HAP-1 (cell line): ENCODE data around the gene HSPG2.
"Not testable (repeated sequence)": the region's sequence is repeated elsewhere in the genome, so short reads cannot be mapped to it uniquely, and the experiment has no call there.

Experiments
- DNase-seq, 2 experiments: peaks; one replicate each; pipeline ENCODE4 v3.0.0-alpha.2; 2016 to 2020; ENCODE audit warnings: low spot score in 2 of 2
- H3K27me3 ChIP-seq: fragments of 250-450 bp; sonication (Bioruptor Pico); 2 replicates; pipeline ENCODE4 v1.5.1; 2020; ENCODE audit warnings: low read depth, mild to moderate bottlenecking, moderate library complexity
- H3K36me3 ChIP-seq: fragments of 250-450 bp; sonication (Bioruptor Pico); replicated peaks from 2 replicates; pipeline ENCODE4 v1.5.1; 2020; ENCODE audit warnings: mild to moderate bottlenecking
- H3K4me1 ChIP-seq: fragments of 250-450 bp; sonication (Bioruptor Pico); 2 replicates; pipeline ENCODE4 v1.5.1; 2020; ENCODE audit warnings: mild to moderate bottlenecking
- H3K4me3 ChIP-seq: fragments of 250-450 bp; sonication (Bioruptor Pico); 2 replicates; pipeline ENCODE4 v1.5.1; 2020; ENCODE audit warnings: mild to moderate bottlenecking, moderate library complexity
- H3K9me3 ChIP-seq: fragments of 250-450 bp; sonication (Bioruptor Pico); 2 replicates; pipeline ENCODE4 v1.5.1; 2020; ENCODE audit warnings: mild to moderate bottlenecking, moderate library complexity
- in situ Hi-C: fragments of 300-500 bp; cut with MboI; formaldehyde crosslinking; loops from 3 replicates; pipeline ENCODE4 v1.14.3; 2020; ENCODE audit warnings: low sequenced_read_pairs, inconsistent platforms, mixed read lengths

Gene HSPG2

GRCh38 chr1:21826694-21827093 lies 110.4 kb downstream of the HSPG2 start:
- H3K27me3 ChIP-seq, DNase-seq, H3K4me3 ChIP-seq, H3K4me1 ChIP-seq, in situ Hi-C loops, H3K9me3 ChIP-seq: not testable (repeated sequence)
- H3K36me3 ChIP-seq = peaks cover 17% of the 10 kb centered on the region

GRCh38 chr1:21825393-21825792 lies 111.7 kb downstream of the HSPG2 start:
- H3K9me3 ChIP-seq = no peaks in the 10 kb centered on the region
- no peaks in the 10 kb centered on the region for H3K4me1 ChIP-seq
- in situ Hi-C loops = no loop called here
- H3K27me3 ChIP-seq = no peaks in the 10 kb centered on the region
- peaks cover 17% of the 10 kb centered on the region for H3K36me3 ChIP-seq
- no peak for DNase-seq
- H3K4me3 ChIP-seq = no peak overlapping the region

GRCh38 chr1:21824926-21825325 lies 112.2 kb downstream of the HSPG2 start:
- DNase-seq = no peak
- H3K36me3 ChIP-seq = peaks cover 17% of the 10 kb centered on the region
- H3K27me3 ChIP-seq = no peaks in the 10 kb centered on the region
- H3K9me3 ChIP-seq = no peaks in the 10 kb centered on the region
- no peaks in the 10 kb centered on the region for H3K4me1 ChIP-seq
- in situ Hi-C loops = no loop called here
- no peak overlapping the region for H3K4me3 ChIP-seq

GRCh38 chr1:21823980-21824702 lies 113.0 kb downstream of the HSPG2 start:
- Histone ChIP-seq H3K27me3 (no peaks in the 10 kb centered on the region), H3K9me3 (no peaks in the 10 kb centered on the region), H3K36me3 (peaks cover 12% of the 10 kb centered on the region), H3K4me3 (no peak overlapping the region), H3K4me1 (no peaks in the 10 kb centered on the region)
- DNase-seq = no peak
- in situ Hi-C loops = no loop called here

- DNase-seq = no peak
- Histone ChIP-seq H3K9me3 (no peaks in the 10 kb centered on the region), H3K4me3 (no peak overlapping the region), H3K4me1 (no peaks in the 10 kb centered on the region), H3K27me3 (no peaks in the 10 kb centered on the region), H3K36me3 (peaks cover 7% of the 10 kb centered on the region)
- in situ Hi-C loops = no loop called here
Observed at GRCh38 chr1:21823206-21823979, 113.7 kb downstream of the HSPG2 start.

GRCh38 chr1:21822349-21822748 lies 114.8 kb downstream of the HSPG2 start:
- H3K9me3 ChIP-seq = no peaks in the 10 kb centered on the region
- H3K27me3 ChIP-seq = no peaks in the 10 kb centered on the region
- H3K4me3 ChIP-seq = no peak overlapping the region
- H3K4me1 ChIP-seq = no peaks in the 10 kb centered on the region
- DNase-seq = peak in 1 of 2 experiments; percentile 44
- H3K36me3 ChIP-seq = peaks cover 3% of the 10 kb centered on the region
- in situ Hi-C loops = no loop called here

- no peaks in the 10 kb centered on the region for H3K36me3 ChIP-seq
- no peak overlapping the region for H3K4me3 ChIP-seq
- no peak for DNase-seq
- H3K27me3 ChIP-seq = no peaks in the 10 kb centered on the region
- no peaks in the 10 kb centered on the region for H3K4me1 ChIP-seq
- in situ Hi-C loops = no loop called here
- H3K9me3 ChIP-seq = no peaks in the 10 kb centered on the region
Observed at GRCh38 chr1:21821385-21822019, 115.6 kb downstream of the HSPG2 start.

- in situ Hi-C loops = no loop called here
Observed at GRCh38 chr1:21820597-21821232, 116.4 kb downstream of the HSPG2 start.

GRCh38 chr1:21818656-21819055 lies 118.5 kb downstream of the HSPG2 start:
- Histone ChIP-seq H3K4me1 (no peaks in the 10 kb centered on the region; the same call in 1 of the 2 replicates), H3K4me3 (no peak overlapping the region)
- DNase-seq = peak; percentile 56 to 74

More at GRCh38 chr1:21820597-21821232, 116.4 kb downstream of the HSPG2 start:
- Histone ChIP-seq H3K4me1 (no peaks in the 10 kb centered on the region), H3K4me3 (no peak overlapping the region), H3K27me3 (no peaks in the 10 kb centered on the region), H3K9me3 (no peaks in the 10 kb centered on the region), H3K36me3 (no peaks in the 10 kb centered on the region)
- no peak for DNase-seq

GRCh38 chr1:21816602-21817302 lies 120.4 kb downstream of the HSPG2 start:
- no peak overlapping the region for H3K4me3 ChIP-seq
- no peaks in the 10 kb centered on the region; the same call in 1 of the 2 replicates for H3K4me1 ChIP-seq
- H3K9me3 ChIP-seq = no peaks in the 10 kb centered on the region
- no peaks in the 10 kb centered on the region for H3K27me3 ChIP-seq
- H3K36me3 ChIP-seq = no peaks in the 10 kb centered on the region
- DNase-seq = no peak
- in situ Hi-C loops = no loop called here

More at GRCh38 chr1:21818656-21819055, 118.5 kb downstream of the HSPG2 start:
- no peaks in the 10 kb centered on the region for H3K9me3 ChIP-seq
- in situ Hi-C loops = no loop called here
- H3K36me3 ChIP-seq = no peaks in the 10 kb centered on the region
- H3K27me3 ChIP-seq = no peaks in the 10 kb centered on the region

- no peak for DNase-seq
- no peak overlapping the region for H3K4me3 ChIP-seq
- H3K9me3 ChIP-seq = no peaks in the 10 kb centered on the region
- in situ Hi-C loops = no loop called here
- no peaks in the 10 kb centered on the region for H3K36me3 ChIP-seq
- no peaks in the 10 kb centered on the region for H3K27me3 ChIP-seq
- H3K4me1 ChIP-seq = no peaks in the 10 kb centered on the region; the same call in 1 of the 2 replicates
Observed at GRCh38 chr1:21815724-21816321, 121.3 kb downstream of the HSPG2 start.

- in situ Hi-C loops = no loop called here
- no peak overlapping the region; the same call in 1 of the 2 replicates for H3K4me3 ChIP-seq
- H3K4me1 ChIP-seq = no peaks in the 10 kb centered on the region; the same call in 1 of the 2 replicates
- no peak for DNase-seq
- H3K36me3 ChIP-seq = no peaks in the 10 kb centered on the region
- no peaks in the 10 kb centered on the region for H3K9me3 ChIP-seq
- no peaks in the 10 kb centered on the region for H3K27me3 ChIP-seq
Observed at GRCh38 chr1:21814981-21815582, 122.0 kb downstream of the HSPG2 start.
